HepG2 (cell line): ENCODE results near the gene LRRC51. TPM values are rescaled to one million over a fixed set of nuclear protein-coding genes. Genes with fewer than 3 reads are reported as not detected.
A peak's percentile ranks its signal among the peaks of the same experiment; 100 is the strongest.

Experiments used
- ATAC-seq: fragments of 200-7000 bp; cut with Tn5 transposase; 3 replicates; pipeline ENCODE4 v1.9.1; 2020; ENCODE audit warnings: mild to moderate bottlenecking, moderate library complexity
- BruUV-seq: library from RNA; stranded (reverse); fragments of 400-500 nt; replicated peaks from 2 replicates; lab custom pipeline; 2021; lab: Mats Ljungman, UMichigan
- CTCF ChIA-PET: fragments of 300-600 bp; formaldehyde crosslinking; extraction: SDS; loops from one replicate; lab custom pipeline; 2021; ENCODE audit warnings: low total read pairs, inconsistent platforms, low intra/inter-chr PET ratio; lab: Yijun Ruan, JAX
- POLR2A ChIA-PET: fragments of 350-600 bp; sonication (Branson Sonifier 250); formaldehyde crosslinking; loops from one replicate; lab custom pipeline; 2020; ENCODE audit warnings: antibody characterized with exemption, inconsistent platforms; lab: Yijun Ruan, JAX
- DNase-seq: peaks from one replicate; pipeline ENCODE4 v3.0.0-alpha.2; 2015; ENCODE audit warnings: low spot score
- FAIRE-seq: peaks from 3 replicates; lab custom pipeline; 2011; peaks lifted over from hg19 to GRCh38; lab: Jason Lieb, UNC
- H2AFZ ChIP-seq: one replicate; pipeline ENCODE4 v1.6.1; 2011; ENCODE audit warnings: low read length, inconsistent platforms
- H3K27ac ChIP-seq: fragments of 300-600 bp; 3 replicates; pipeline ENCODE4 v1.8.0; 2011; ENCODE audit warnings: mixed run types, mild to moderate bottlenecking, mixed read lengths, low read length, inconsistent platforms; ENCODE audit not compliant: insufficient read depth; ENCODE audit errors: extremely low read length
- H3K27me3 ChIP-seq, 2 experiments: fragments of 200-600 bp in 1 of 2; 2 replicates in 1 of 2; 3 replicates in 1 of 2; pipeline versions ENCODE4 v1.6.0 to v1.8.0; 2011; ENCODE audit warnings: low read length in 2 of 2, mild to moderate bottlenecking in 2 of 2, moderate library complexity in 2 of 2, inconsistent platforms in 1 of 2; ENCODE audit not compliant: insufficient read depth in 2 of 2, control insufficient read depth in 1 of 2
- H3K36me3 ChIP-seq, 2 experiments: fragments of 200-600 bp in 1 of 2; replicated peaks in 1 of 2; 2 replicates in 1 of 2; 3 replicates in 1 of 2; pipeline versions ENCODE4 v1.5.1 to v1.8.0; 2011; ENCODE audit warnings: low read length in 2 of 2, inconsistent platforms in 1 of 2; ENCODE audit not compliant: insufficient read depth in 2 of 2, control insufficient read depth in 1 of 2
- H3K4me1 ChIP-seq: 2 replicates; pipeline ENCODE4 v1.5.1; 2012; ENCODE audit warnings: low read length, inconsistent platforms; ENCODE audit not compliant: insufficient read depth
- H3K4me2 ChIP-seq: 2 replicates; pipeline ENCODE4 v1.6.0; 2011; ENCODE audit warnings: low read depth, low read length, inconsistent platforms
- H3K4me3 ChIP-seq, 3 experiments: fragments of 200-600 bp in 1 of 3; sonication (generic), shearing (Covaris generic) in 1 of 3; replicated peaks in 1 of 3; 2 replicates each; pipeline ENCODE4 v1.5.1; 2011 to 2016; ENCODE audit warnings: low read length in 3 of 3, inconsistent platforms in 2 of 3, low read depth in 2 of 3, mild to moderate bottlenecking in 2 of 3, control low read depth in 1 of 3, mixed read lengths in 1 of 3; ENCODE audit not compliant: insufficient read depth in 1 of 3
- H3K79me2 ChIP-seq: one replicate; pipeline ENCODE4 v1.6.1; 2011; ENCODE audit warnings: low read length, inconsistent platforms; ENCODE audit not compliant: insufficient read depth
- H3K9ac ChIP-seq: 2 replicates; pipeline ENCODE4 v1.6.0; 2011; ENCODE audit warnings: mild to moderate bottlenecking, low read depth, low read length, inconsistent platforms; ENCODE audit not compliant: insufficient read depth
- H3K9me3 ChIP-seq: 2 replicates; pipeline ENCODE4 v1.5.1; 2012; ENCODE audit warnings: mild to moderate bottlenecking, low read length
- H4K20me1 ChIP-seq: 2 replicates; pipeline ENCODE4 v1.6.0; 2011; ENCODE audit warnings: inconsistent platforms, mild to moderate bottlenecking, low read length, moderate library complexity; ENCODE audit not compliant: insufficient read depth
- PHF21A ChIP-seq: sonication (generic); formaldehyde crosslinking; IDR thresholded peaks from 2 replicates; pipeline ENCODE4 v1.5.0; 2020; ENCODE audit warnings: mild to moderate bottlenecking, missing genetic modification reagents
- ZNF263 ChIP-seq: sonication (generic); formaldehyde crosslinking; IDR thresholded peaks from 2 replicates; pipeline ENCODE4 v1.4.0; 2020; ENCODE audit warnings: missing genetic modification reagents
- ZNF350 ChIP-seq: sonication (generic); formaldehyde crosslinking; IDR thresholded peaks from 2 replicates; pipeline ENCODE4 v1.4.0; 2020; ENCODE audit warnings: mild to moderate bottlenecking, low read depth, missing genetic modification reagents, borderline replicate concordance
- ZNF687 ChIP-seq: sonication (generic); formaldehyde crosslinking; IDR thresholded peaks from 2 replicates; pipeline ENCODE4 v1.5.1; 2020; ENCODE audit warnings: mild to moderate bottlenecking, missing genetic modification reagents, moderate library complexity
- WGBS: methylation state at CpG from one replicate; pipeline ENCODE4 v1.1.6; 2017; ENCODE audit warnings: low lambda C conversion rate; 5-methylcytosine and 5-hydroxymethylcytosine counted together
- in situ Hi-C: cut with HindIII; loops from 2 replicates; pipeline ENCODE4 v1.10.0; 2017; ENCODE audit warnings: low pct_unique_long_range_greater_than_20kb; ENCODE audit not compliant: extremely low pct_ligation_motif_present
- intact Hi-C: fragments of 100-400 bp; cut with micrococcal nuclease; formaldehyde crosslinking; loops from one replicate; pipeline ENCODE4 v1.10.0; 2022; ENCODE audit not compliant: unreplicated experiment
- polyA plus RNA-seq, 8 experiments: library from polyadenylated mRNA; depleted of rRNA in 3 of 8; stranded (reverse) in 7 of 8; unstranded in 1 of 8; fragments of >200 nt; fragmentation: Illumina TruSeq in 4 of 8; extraction: Trizol in 4 of 8; gene quantifications; 2 replicates each; pipeline versions ENCODE4 v1.2.1 to v1.2.3, GENCODE V29; 2011 to 2016; ENCODE audit warnings: low read depth in 4 of 8, missing spikeins in 1 of 8, mixed read lengths in 1 of 8; ENCODE audit not compliant: insufficient read depth in 1 of 8
- total RNA-seq, 5 experiments: library from RNA; depleted of rRNA; stranded (reverse); fragments of >200 nt; fragmentation: Illumina TruSeq; extraction: Trizol; gene quantifications; 2 replicates each; pipeline ENCODE4 v1.2.3, GENCODE V29; 2016; ENCODE audit warnings: low read depth in 1 of 5

The LRRC51 gene
- total and polyA plus RNA-seq, 2 of the 13 experiments (the other 11 are each of a cell fraction or from before 2014, with no cell fraction given): 5.3 to 6.0 TPM

- no peak for ATAC-seq
- no peak for DNase-seq
- Histone ChIP-seq H4K20me1 (no peaks in the 10 kb centered on the region), H3K79me2 (peaks cover 3% of the 10 kb centered on the region), H3K27me3 (no peaks in the 10 kb centered on the region), H3K4me3 (no peak overlapping the region), H3K4me1 (no peaks in the 10 kb centered on the region), H3K36me3 (peaks cover 0 to 5% of the 10 kb centered on the region in 2 experiments; a peak in 1 of 5 replicates), H3K9me3 (no peaks in the 10 kb centered on the region), H3K9ac (no peak overlapping the region), H3K27ac (no peak overlapping the region), H3K4me2 (no peak overlapping the region), H2AFZ (no peak overlapping the region)
- ChIA-PET POLR2A (no interaction called here), CTCF (no interaction called here)
- intact Hi-C loops (no loop called here), in situ Hi-C loops (no loop called here)
- no peak for TF ChIP-seq PHF21A
- 0 out of 2 replicates have a peak, but pooled peaks have one; percentile 33 for TF ChIP-seq ZNF263
- TF ChIP-seq ZNF687 (CRISPR knock-in tag): no peak
- no peak for TF ChIP-seq ZNF350 (CRISPR knock-in tag)
- no TSS peak for BruUV-seq
- no peak for FAIRE-seq
- WGBS: 97% methylated on average over 3 of the region's 3 CpGs
Observed at GRCh38 chr11:72058416-72059034, 22.1 kb upstream of the LRRC51 start.
